ENCODE measurements around the gene ECI2. TPM values are rescaled to one million over a fixed set of nuclear protein-coding genes. Genes with fewer than 3 reads are reported as not detected.

ECI2 gene
- total and polyA plus RNA-seq, 2 donors (not counting 1 experiment from before 2014, with no cell fraction given), result 15.2 to 28.3 TPM

DNA sequence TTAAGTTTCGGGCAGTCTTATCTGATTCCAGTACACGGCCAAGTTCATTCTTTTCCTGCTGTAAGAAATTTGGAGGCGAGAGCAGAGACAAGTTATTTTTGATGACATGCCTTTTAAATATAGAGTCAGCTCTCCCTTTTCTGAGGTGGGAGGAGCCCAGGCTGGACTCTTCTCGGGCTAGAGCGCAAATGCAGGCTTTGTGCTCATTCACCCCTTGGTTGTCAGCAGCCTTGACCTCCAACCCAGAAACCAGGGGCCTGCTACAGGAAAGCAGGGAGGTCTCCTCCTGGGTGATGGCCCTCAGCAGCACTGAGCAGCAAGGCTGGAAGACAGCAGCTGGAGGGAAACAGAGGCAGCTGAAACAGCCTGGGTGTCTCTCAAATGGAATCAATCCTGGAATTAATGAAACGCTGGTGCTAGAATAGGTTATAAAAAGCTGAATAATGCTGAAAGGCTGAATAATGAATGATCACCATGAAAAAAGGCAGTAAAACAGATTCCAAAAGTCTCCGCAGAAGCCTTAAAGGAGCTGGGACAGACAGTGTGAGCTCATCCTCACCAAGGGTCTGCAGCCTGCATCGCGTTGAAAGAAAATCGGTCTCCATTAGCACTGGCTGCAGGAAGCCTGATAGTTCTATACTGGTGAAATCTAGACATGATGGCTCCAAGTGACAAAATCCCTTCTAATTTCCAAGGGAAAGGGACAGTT, 28.2 kb upstream of the ECI2 start:
- Histone ChIP-seq H3K4me1 (ENCODE audit: control insufficient read depth in 2 of 2, insufficient read depth in 2 of 2, low read length in 2 of 2) (no peaks in the 10 kb centered on the region), H3K4me3 (ENCODE audit: control extremely low read depth in 1 of 5, extremely low read depth in 1 of 5, insufficient read depth in 1 of 5, low read depth in 2 of 5, low read length in 4 of 5) (no peak overlapping the region), H3K4me2 (replicated peaks; ENCODE audit: low read depth, low read length, poor library complexity, severe bottlenecking) (no peak overlapping the region), H4K20me1 (ENCODE audit: control insufficient read depth, insufficient read depth, low read length, poor library complexity, severe bottlenecking) (no peaks in the 10 kb centered on the region), H3K9ac (ENCODE audit: low read length) (no peak overlapping the region), H3K36me3 (replicated peaks in 1 of 2; ENCODE audit: control extremely low read depth in 1 of 2, control insufficient read depth in 1 of 2, extremely low read depth in 1 of 2, insufficient read depth in 2 of 2, low read length in 1 of 2) (no peaks in the 10 kb centered on the region), H3K79me2 (ENCODE audit: control insufficient read depth, insufficient read depth, low read length) (no peaks in the 10 kb centered on the region), H3K27ac (ENCODE audit: low read length in 2 of 2) (no peak overlapping the region), H3K27me3 (replicated peaks in 1 of 4; ENCODE audit: control extremely low read depth in 1 of 4, control insufficient read depth in 3 of 4, insufficient read depth in 4 of 4, low read length in 3 of 4) (no peaks in the 10 kb centered on the region), H3K9me3 (ENCODE audit: control extremely low read depth in 1 of 3, control insufficient read depth in 2 of 3, insufficient read depth in 1 of 3, low read length in 2 of 3) (peaks cover 0 to 4% (median 3%) of the 10 kb centered on the region in 3 donors), H2AFZ (ENCODE audit: insufficient read depth, low read depth, low read length, poor library complexity, severe bottlenecking) (no peak overlapping the region)
- ATAC-seq (ENCODE audit: low read depth) (no peak), DNase-seq (no peak)
- Mint-ChIP-seq H3K27ac (no peak overlapping the region), H3K4me1 (no peaks in the 10 kb centered on the region), H3K27me3 (peaks cover 6% of the 10 kb centered on the region), H3K4me3 (no peak overlapping the region), H3K9me3 (ENCODE audit: insufficient read depth) (no peaks in the 10 kb centered on the region)
- 98% methylated on average over 9 of the region's 10 CpGs for WGBS (ENCODE audit: insufficient coverage)
- CTCF ChIA-PET, result interaction anchor here (1.5 kb wide), 1 partner anchor 10 kb away, joined by 3 read pairs; no protein-coding TSS in a partner anchor
- TF ChIP-seq EZH2 (IDR thresholded peaks at IDR 0.05; ENCODE audit: borderline replicate concordance, insufficient read depth, low read depth, low read length, poor library complexity, severe bottlenecking), result no peak
- TF ChIP-seq, protein P1, sequence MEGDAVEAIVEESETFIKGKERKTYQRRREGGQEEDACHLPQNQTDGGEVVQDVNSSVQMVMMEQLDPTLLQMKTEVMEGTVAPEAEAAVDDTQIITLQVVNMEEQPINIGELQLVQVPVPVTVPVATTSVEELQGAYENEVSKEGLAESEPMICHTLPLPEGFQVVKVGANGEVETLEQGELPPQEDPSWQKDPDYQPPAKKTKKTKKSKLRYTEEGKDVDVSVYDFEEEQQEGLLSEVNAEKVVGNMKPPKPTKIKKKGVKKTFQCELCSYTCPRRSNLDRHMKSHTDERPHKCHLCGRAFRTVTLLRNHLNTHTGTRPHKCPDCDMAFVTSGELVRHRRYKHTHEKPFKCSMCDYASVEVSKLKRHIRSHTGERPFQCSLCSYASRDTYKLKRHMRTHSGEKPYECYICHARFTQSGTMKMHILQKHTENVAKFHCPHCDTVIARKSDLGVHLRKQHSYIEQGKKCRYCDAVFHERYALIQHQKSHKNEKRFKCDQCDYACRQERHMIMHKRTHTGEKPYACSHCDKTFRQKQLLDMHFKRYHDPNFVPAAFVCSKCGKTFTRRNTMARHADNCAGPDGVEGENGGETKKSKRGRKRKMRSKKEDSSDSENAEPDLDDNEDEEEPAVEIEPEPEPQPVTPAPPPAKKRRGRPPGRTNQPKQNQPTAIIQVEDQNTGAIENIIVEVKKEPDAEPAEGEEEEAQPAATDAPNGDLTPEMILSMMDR (IDR thresholded peaks at IDR 0.05), result no peak
- POLR2A ChIA-PET, result no interaction called here
- intact Hi-C loops (cut with micrococcal nuclease), result no loop called here

DNA sequence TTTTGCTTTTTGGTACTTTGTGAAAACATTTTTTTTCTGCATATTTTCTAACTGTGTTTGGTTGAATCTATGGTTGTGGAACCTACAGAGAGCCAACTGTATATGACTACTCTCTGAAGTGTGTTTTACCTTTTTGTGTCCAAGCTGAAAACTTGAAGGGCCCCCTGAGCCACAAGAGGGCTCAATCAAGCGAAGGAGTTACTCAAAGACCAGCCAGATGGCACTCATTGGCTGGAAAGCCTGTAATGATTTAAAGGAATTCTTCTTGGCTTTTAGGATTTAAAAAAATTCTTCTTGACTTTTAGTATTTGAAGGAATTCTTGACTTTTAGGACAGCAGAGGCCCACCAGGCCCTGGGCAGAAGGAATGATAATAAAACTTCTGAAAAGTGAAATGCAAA, 27.0 kb upstream of the ECI2 start:
- no peaks in the 10 kb centered on the region for H3K27me3 ChIP-seq (replicated peaks in 1 of 4; ENCODE audit: control extremely low read depth in 1 of 4, control insufficient read depth in 3 of 4, insufficient read depth in 4 of 4, low read length in 3 of 4)
- no peak overlapping the region for H3K9ac ChIP-seq (ENCODE audit: low read length)
- no peaks in the 10 kb centered on the region for H3K79me2 ChIP-seq (ENCODE audit: control insufficient read depth, insufficient read depth, low read length)
- Mint-ChIP-seq H3K27ac (no peak overlapping the region), H3K9me3 (ENCODE audit: insufficient read depth) (no peaks in the 10 kb centered on the region), H3K27me3 (peaks cover 6% of the 10 kb centered on the region), H3K4me1 (no peaks in the 10 kb centered on the region), H3K4me3 (no peak overlapping the region)
- H3K36me3 ChIP-seq (replicated peaks in 1 of 2; ENCODE audit: control extremely low read depth in 1 of 2, control insufficient read depth in 1 of 2, extremely low read depth in 1 of 2, insufficient read depth in 2 of 2, low read length in 1 of 2), result no peaks in the 10 kb centered on the region
- H3K4me2 ChIP-seq (replicated peaks; ENCODE audit: low read depth, low read length, poor library complexity, severe bottlenecking), result no peak overlapping the region
- intact Hi-C loops (cut with micrococcal nuclease), result no loop called here
- TF ChIP-seq, protein P1 (IDR thresholded peaks at IDR 0.05), result no peak
- no peak for TF ChIP-seq EZH2 (IDR thresholded peaks at IDR 0.05; ENCODE audit: borderline replicate concordance, insufficient read depth, low read depth, low read length, poor library complexity, severe bottlenecking)
- no peak overlapping the region for H3K4me3 ChIP-seq (ENCODE audit: control extremely low read depth in 1 of 5, extremely low read depth in 1 of 5, insufficient read depth in 1 of 5, low read depth in 2 of 5, low read length in 4 of 5)
- H2AFZ ChIP-seq (ENCODE audit: insufficient read depth, low read depth, low read length, poor library complexity, severe bottlenecking), result no peak overlapping the region
- DNase-seq (no peak), ATAC-seq (ENCODE audit: low read depth) (no peak)
- peaks cover 0 to 3% (median 0%) of the 10 kb centered on the region in 3 donors for H3K9me3 ChIP-seq (ENCODE audit: control extremely low read depth in 1 of 3, control insufficient read depth in 2 of 3, insufficient read depth in 1 of 3, low read length in 2 of 3)
- POLR2A ChIA-PET, result no interaction called here
- WGBS (ENCODE audit: insufficient coverage), result 75% methylated on average over 1 of the region's 1 CpG
- H3K27ac ChIP-seq (ENCODE audit: low read length in 2 of 2), result no peak overlapping the region
- H3K4me1 ChIP-seq (ENCODE audit: control insufficient read depth in 2 of 2, insufficient read depth in 2 of 2, low read length in 2 of 2), result no peaks in the 10 kb centered on the region
- CTCF ChIA-PET, result interaction anchor here (1.6 kb wide), 1 partner anchor 48 kb away, joined by 6 read pairs; no protein-coding TSS in a partner anchor
- H4K20me1 ChIP-seq (ENCODE audit: control insufficient read depth, insufficient read depth, low read length, poor library complexity, severe bottlenecking), result no peaks in the 10 kb centered on the region

Data from B cell (primary cell).